ENCODE data around the gene PRKCG.
"Not testable (repeated sequence)": the region's sequence is repeated elsewhere in the genome, so short reads cannot be mapped to it uniquely, and the experiment has no call there.

DNA sequence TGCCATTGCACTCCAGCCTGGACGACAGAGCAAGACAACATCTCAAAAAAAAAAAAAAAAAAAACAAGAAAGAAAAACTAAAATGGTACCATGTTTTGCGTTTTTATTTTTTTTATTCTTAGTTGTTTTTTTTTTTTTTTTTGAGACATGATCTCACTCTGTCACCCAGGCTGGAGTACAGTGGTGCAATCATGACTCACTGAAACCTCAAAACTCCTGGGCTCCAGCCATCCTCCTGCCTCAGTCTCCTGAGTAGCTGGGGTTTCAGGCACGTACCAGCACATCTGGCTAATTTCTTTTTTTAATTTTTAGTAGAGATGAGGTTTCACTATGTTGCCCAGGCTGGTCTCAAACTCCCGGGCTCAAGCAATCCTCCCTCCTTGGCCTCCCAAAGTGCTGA lies 41.1 kb upstream of the PRKCG start:
- TF ChIP-seq, protein P1, sequence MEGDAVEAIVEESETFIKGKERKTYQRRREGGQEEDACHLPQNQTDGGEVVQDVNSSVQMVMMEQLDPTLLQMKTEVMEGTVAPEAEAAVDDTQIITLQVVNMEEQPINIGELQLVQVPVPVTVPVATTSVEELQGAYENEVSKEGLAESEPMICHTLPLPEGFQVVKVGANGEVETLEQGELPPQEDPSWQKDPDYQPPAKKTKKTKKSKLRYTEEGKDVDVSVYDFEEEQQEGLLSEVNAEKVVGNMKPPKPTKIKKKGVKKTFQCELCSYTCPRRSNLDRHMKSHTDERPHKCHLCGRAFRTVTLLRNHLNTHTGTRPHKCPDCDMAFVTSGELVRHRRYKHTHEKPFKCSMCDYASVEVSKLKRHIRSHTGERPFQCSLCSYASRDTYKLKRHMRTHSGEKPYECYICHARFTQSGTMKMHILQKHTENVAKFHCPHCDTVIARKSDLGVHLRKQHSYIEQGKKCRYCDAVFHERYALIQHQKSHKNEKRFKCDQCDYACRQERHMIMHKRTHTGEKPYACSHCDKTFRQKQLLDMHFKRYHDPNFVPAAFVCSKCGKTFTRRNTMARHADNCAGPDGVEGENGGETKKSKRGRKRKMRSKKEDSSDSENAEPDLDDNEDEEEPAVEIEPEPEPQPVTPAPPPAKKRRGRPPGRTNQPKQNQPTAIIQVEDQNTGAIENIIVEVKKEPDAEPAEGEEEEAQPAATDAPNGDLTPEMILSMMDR (IDR thresholded peaks at IDR 0.05) = not testable (repeated sequence)
- TF ChIP-seq EZH2phosphoT487, EZH2 (IDR thresholded peaks at IDR 0.05): not testable (repeated sequence)
